Urinary bladder (tissue), 4 donors: Measurements from ENCODE around the gene ARHGAP8. TPM values are rescaled to one million over a fixed set of nuclear protein-coding genes. Genes with fewer than 3 reads are reported as not detected.

Experiments used
- DNase-seq: peaks from one replicate; pipeline ENCODE4 v3.0.0-alpha.2; 2015; ENCODE audit errors: extremely low spot score
- H3K27ac ChIP-seq: one replicate; pipeline ENCODE4 v1.5.1; 2013; ENCODE audit warnings: low read depth, mild to moderate bottlenecking, moderate library complexity
- H3K36me3 ChIP-seq: one replicate; pipeline ENCODE4 v1.6.1; 2013; ENCODE audit warnings: mild to moderate bottlenecking, moderate library complexity; ENCODE audit not compliant: insufficient read depth
- H3K4me1 ChIP-seq: one replicate; pipeline ENCODE4 v1.6.1; 2013; ENCODE audit warnings: mild to moderate bottlenecking, moderate library complexity; ENCODE audit not compliant: insufficient read depth
- H3K4me3 ChIP-seq: one replicate; pipeline ENCODE4 v1.5.1; 2013; ENCODE audit warnings: low read depth, low read length
- WGBS: extraction: QIAGEN DNeasy Blood & Tissue Kit; methylation state at CpG from one replicate; pipeline ENCODE4 v1.1.7; 2013; 5-methylcytosine and 5-hydroxymethylcytosine counted together
- polyA plus RNA-seq: library from polyadenylated mRNA; stranded (reverse); fragments of 200-250 nt; gene quantifications from one replicate; pipeline ENCODE4 v1.2.3, GENCODE V29; 2013
- total RNA-seq: library from RNA; depleted of rRNA; stranded (reverse); fragments of >200 nt; gene quantifications from one replicate; pipeline ENCODE4 v1.2.3, GENCODE V29; 2014
- donor health status: healthy with polysubstance abuse.
- donor health status: healthy.

Gene ARHGAP8
- total and polyA plus RNA-seq, 2 donors, result 1.6 to 2.4 TPM

GRCh38 chr22:44818727-44819126, 66.4 kb downstream of the ARHGAP8 start:
- Histone ChIP-seq H3K4me3 (no peak overlapping the region), H3K36me3 (no peaks in the 10 kb centered on the region), H3K27ac (no peak overlapping the region), H3K4me1 (no peaks in the 10 kb centered on the region)
- 96% methylated on average over 5 of the region's 5 CpGs for WGBS
- no peak for DNase-seq

- H3K4me3 ChIP-seq, result no peak overlapping the region
- no peak for DNase-seq
- no peak overlapping the region for H3K27ac ChIP-seq
- H3K36me3 ChIP-seq, result no peaks in the 10 kb centered on the region
- 78% methylated on average over 18 of the region's 18 CpGs for WGBS
- no peaks in the 10 kb centered on the region for H3K4me1 ChIP-seq
These were observed 67.7 kb downstream of the ARHGAP8 start for GRCh38 chr22:44819966-44820631.

- WGBS, result 75% methylated on average over 24 of the region's 24 CpGs
- Histone ChIP-seq H3K36me3 (no peaks in the 10 kb centered on the region), H3K27ac (no peak overlapping the region), H3K4me3 (no peak overlapping the region), H3K4me1 (no peaks in the 10 kb centered on the region)
- no peak for DNase-seq
These were observed 69.5 kb downstream of the ARHGAP8 start for GRCh38 chr22:44821741-44822475.

GRCh38 chr22:44822534-44822933, 70.2 kb downstream of the ARHGAP8 start:
- H3K27ac ChIP-seq, result no peak overlapping the region
- no peak for DNase-seq
- no peaks in the 10 kb centered on the region for H3K4me1 ChIP-seq
- H3K36me3 ChIP-seq, result no peaks in the 10 kb centered on the region
- H3K4me3 ChIP-seq, result no peak overlapping the region
- 81% methylated on average over 13 of the region's 13 CpGs for WGBS

- no peak for DNase-seq
- no peak overlapping the region for H3K4me3 ChIP-seq
- H3K36me3 ChIP-seq, result no peaks in the 10 kb centered on the region
- H3K4me1 ChIP-seq, result no peaks in the 10 kb centered on the region
- H3K27ac ChIP-seq, result no peak overlapping the region
- 90% methylated on average over 8 of the region's 8 CpGs for WGBS
These were observed 71.0 kb downstream of the ARHGAP8 start for GRCh38 chr22:44823396-44823795.

- H3K4me1 ChIP-seq, result no peaks in the 10 kb centered on the region
- no peak overlapping the region for H3K4me3 ChIP-seq
- DNase-seq, result no peak
- H3K36me3 ChIP-seq, result no peaks in the 10 kb centered on the region
- no peak overlapping the region for H3K27ac ChIP-seq
- 93% methylated on average over 4 of the region's 4 CpGs for WGBS
These were observed 71.4 kb downstream of the ARHGAP8 start for GRCh38 chr22:44823806-44824205.

GRCh38 chr22:44824271-44824670, 71.9 kb downstream of the ARHGAP8 start:
- no peak for DNase-seq
- WGBS, result 92% methylated on average over 12 of the region's 12 CpGs
- Histone ChIP-seq H3K36me3 (no peaks in the 10 kb centered on the region), H3K4me3 (no peak overlapping the region), H3K4me1 (no peaks in the 10 kb centered on the region), H3K27ac (no peak overlapping the region)

GRCh38 chr22:44825310-44826150, 73.2 kb downstream of the ARHGAP8 start:
- H3K4me1 ChIP-seq, result no peaks in the 10 kb centered on the region
- DNase-seq, result no peak
- H3K27ac ChIP-seq, result no peak overlapping the region
- 85% methylated on average over 43 of the region's 43 CpGs for WGBS
- no peak overlapping the region for H3K4me3 ChIP-seq
- H3K36me3 ChIP-seq, result no peaks in the 10 kb centered on the region

- WGBS, result 92% methylated on average over 16 of the region's 16 CpGs
- Histone ChIP-seq H3K4me1 (no peaks in the 10 kb centered on the region), H3K27ac (no peak overlapping the region), H3K4me3 (no peak overlapping the region), H3K36me3 (no peaks in the 10 kb centered on the region)
- no peak for DNase-seq
These were observed 75.4 kb downstream of the ARHGAP8 start for GRCh38 chr22:44827666-44828190.

- no peak overlapping the region for H3K27ac ChIP-seq
- no peak overlapping the region for H3K4me3 ChIP-seq
- no peak for DNase-seq
- 66% methylated on average over 8 of the region's 8 CpGs for WGBS
- no peaks in the 10 kb centered on the region for H3K4me1 ChIP-seq
- H3K36me3 ChIP-seq, result no peaks in the 10 kb centered on the region
These were observed 75.8 kb downstream of the ARHGAP8 start for GRCh38 chr22:44828193-44828592.

- WGBS, result 70% methylated on average over 1 of the region's 1 CpG
- Histone ChIP-seq H3K36me3 (no peaks in the 10 kb centered on the region), H3K4me3 (no peak overlapping the region), H3K27ac (no peak overlapping the region), H3K4me1 (no peaks in the 10 kb centered on the region)
- no peak for DNase-seq
These were observed 79.5 kb downstream of the ARHGAP8 start for GRCh38 chr22:44831885-44832284.

GRCh38 chr22:44834065-44834464, 81.7 kb downstream of the ARHGAP8 start:
- H3K27ac ChIP-seq, result no peak overlapping the region
- no peak for DNase-seq
- no peaks in the 10 kb centered on the region for H3K4me1 ChIP-seq
- H3K36me3 ChIP-seq, result no peaks in the 10 kb centered on the region
- no peak overlapping the region for H3K4me3 ChIP-seq

GRCh38 chr22:44837481-44837880, 85.1 kb downstream of the ARHGAP8 start:
- Histone ChIP-seq H3K4me1 (no peaks in the 10 kb centered on the region), H3K4me3 (no peak overlapping the region), H3K27ac (no peak overlapping the region), H3K36me3 (no peaks in the 10 kb centered on the region)
- no peak for DNase-seq
- 67% methylated on average over 15 of the region's 15 CpGs for WGBS
